HG03103 (cell line): ENCODE results near the gene MYBPH.

ENCODE experiments used
- ATAC-seq: cut with Tn5 transposase; IDR thresholded peaks from one replicate; pipeline ENCODE4 v1.9.1; 2021; ENCODE audit warnings: low read depth; ENCODE audit not compliant: unreplicated experiment

The MYBPH gene

GRCh38 chr1:203135636-203136305 is 39.9 kb downstream of the MYBPH start:
- ATAC-seq, result no peak

- ATAC-seq, result no peak
Observed at GRCh38 chr1:203133970-203134725, 41.5 kb downstream of the MYBPH start.

GRCh38 chr1:203131548-203132200 is 44.0 kb downstream of the MYBPH start:
- ATAC-seq, result no peak

GRCh38 chr1:203130358-203130985 is 45.2 kb downstream of the MYBPH start:
- no peak for ATAC-seq

GRCh38 chr1:203129501-203130231 is 46.0 kb downstream of the MYBPH start:
- no peak for ATAC-seq

- ATAC-seq, result no peak
Observed at GRCh38 chr1:203128716-203129500, 46.7 kb downstream of the MYBPH start.

- no peak for ATAC-seq
Observed at GRCh38 chr1:203128431-203128715, 47.3 kb downstream of the MYBPH start.

GRCh38 chr1:203127666-203128430 is 47.8 kb downstream of the MYBPH start, which contains the start of gene ADORA1:
Gene ADORA1 (plus strand): TSS chr1:203127726. CDS start chr1:203128842, 1,116 bp downstream.
- no peak for ATAC-seq

GRCh38 chr1:203126866-203127665 is 48.6 kb downstream of the MYBPH start:
- no peak for ATAC-seq

GRCh38 chr1:203126151-203126865 is 49.3 kb downstream of the MYBPH start:
- no peak for ATAC-seq

GRCh38 chr1:203124546-203125317 is 50.9 kb downstream of the MYBPH start:
- ATAC-seq, result no peak

- no peak for ATAC-seq
Observed at GRCh38 chr1:203124011-203124410, 51.6 kb downstream of the MYBPH start.

- no peak for ATAC-seq
Observed at GRCh38 chr1:203122159-203122558, 53.5 kb downstream of the MYBPH start.

GRCh38 chr1:203121186-203122015 is 54.2 kb downstream of the MYBPH start:
- no peak for ATAC-seq

- ATAC-seq, result no peak
Observed at GRCh38 chr1:203120325-203121153, 55.1 kb downstream of the MYBPH start.
